GM12878 (cell line): ENCODE data around the gene USP15. TPM values are rescaled to one million over a fixed set of nuclear protein-coding genes. Genes with fewer than 3 reads are reported as not detected.
A peak's percentile ranks its signal among the peaks of the same experiment; 100 is the strongest.

Experiments used
- ATAC-seq: fragments of 200-7000 bp; cut with Tn5 transposase; 3 replicates; pipeline ENCODE4 v1.9.1; 2020; ENCODE audit warnings: mild to moderate bottlenecking, moderate library complexity
- BruUV-seq: library from RNA; stranded (reverse); fragments of 400-500 nt; replicated peaks from 2 replicates; lab custom pipeline; 2021; lab: Mats Ljungman, UMichigan
- CTCF ChIA-PET: fragments of 300-600 bp; sonication (Branson Sonifier 250); formaldehyde crosslinking; extraction: SDS; loops from one replicate; lab custom pipeline; 2021; ENCODE audit warnings: inconsistent platforms; lab: Yijun Ruan, JAX
- POLR2A ChIA-PET: fragments of 350-600 bp; formaldehyde crosslinking; extraction: SDS; loops from one replicate; lab custom pipeline; 2021; ENCODE audit warnings: inconsistent platforms; lab: Charles Lee
- RAD21 ChIA-PET: fragments of 300-600 bp; sonication (Branson Sonifier 250); formaldehyde crosslinking; loops from one replicate; lab custom pipeline; 2023; ENCODE audit warnings: antibody characterized with exemption; ENCODE audit not compliant: unreplicated experiment; lab: Charles Lee
- SMC1A ChIA-PET: fragments of 300-600 bp; sonication (Branson Sonifier 250); formaldehyde crosslinking; loops from one replicate; lab custom pipeline; 2023; ENCODE audit not compliant: unreplicated experiment, uncharacterized antibody; lab: Charles Lee
- DNase-seq: peaks from one replicate; pipeline ENCODE4 v3.0.0-alpha.2; 2011; ENCODE audit warnings: low read depth, low spot score
- FAIRE-seq: peaks from 3 replicates; lab custom pipeline; 2011; peaks lifted over from hg19 to GRCh38; lab: Jason Lieb, UNC
- H2AFZ ChIP-seq: 2 replicates; pipeline ENCODE4 v1.6.0; 2011; ENCODE audit warnings: low read depth, low read length, control low read depth; ENCODE audit not compliant: control insufficient read depth
- H3K27ac ChIP-seq: 2 replicates; pipeline ENCODE4 v1.5.1; 2011; ENCODE audit warnings: control low read depth; ENCODE audit not compliant: control insufficient read depth, insufficient read depth
- H3K27me3 ChIP-seq, 2 experiments: replicated peaks in 1 of 2; 2 replicates each; pipeline versions ENCODE4 v1.6.0 to v1.6.1; 2011; ENCODE audit warnings: low read length in 1 of 2; ENCODE audit not compliant: control insufficient read depth in 2 of 2, insufficient read depth in 2 of 2
- H3K36me3 ChIP-seq, 2 experiments: 2 replicates each; pipeline ENCODE4 v1.5.1; 2011; ENCODE audit warnings: low read length in 1 of 2; ENCODE audit not compliant: control insufficient read depth in 2 of 2, insufficient read depth in 2 of 2
- H3K4me1 ChIP-seq: 2 replicates; pipeline ENCODE4 v1.6.1; 2011; ENCODE audit warnings: mild to moderate bottlenecking, low read length, moderate library complexity, mixed read lengths; ENCODE audit not compliant: control insufficient read depth, insufficient read depth
- H3K4me2 ChIP-seq: 2 replicates; pipeline ENCODE4 v1.6.0; 2011; ENCODE audit warnings: control low read depth; ENCODE audit not compliant: control insufficient read depth, insufficient read depth
- H3K4me3 ChIP-seq: fragments of 200-600 bp; sonication (generic); 2 replicates; pipeline ENCODE4 v1.5.1; 2016
- H3K79me2 ChIP-seq: 2 replicates; pipeline ENCODE4 v1.6.0; 2011; ENCODE audit warnings: low read length; ENCODE audit not compliant: control insufficient read depth, insufficient read depth
- H3K9ac ChIP-seq: 2 replicates; pipeline ENCODE4 v1.8.0; 2011; ENCODE audit warnings: low read length, control low read depth, mixed read lengths; ENCODE audit not compliant: control insufficient read depth, insufficient read depth
- H3K9me3 ChIP-seq: replicated peaks from 3 replicates; pipeline ENCODE4 v1.5.1; 2011; ENCODE audit warnings: mild to moderate bottlenecking, low read length; ENCODE audit not compliant: control insufficient read depth, insufficient read depth
- H4K20me1 ChIP-seq: 2 replicates; pipeline ENCODE4 v1.6.0; 2011; ENCODE audit not compliant: control insufficient read depth, insufficient read depth
- ASH2L ChIP-seq: fragments of 300-600, 200-600 bp; sonication (generic); IDR thresholded peaks from 2 replicates; pipeline ENCODE4 v1.6.1; 2017; ENCODE audit warnings: low read depth, mild to moderate bottlenecking, borderline replicate concordance
- GATAD2B ChIP-seq: fragments of 450-650 bp; conservative IDR thresholded peaks from 2 replicates; pipeline ENCODE4 v1.6.1; 2017; ENCODE audit warnings: low read depth, mild to moderate bottlenecking, moderate library complexity
- HDAC2 ChIP-seq: fragments of 200-600 bp; sonication (generic); IDR thresholded peaks from 2 replicates; pipeline ENCODE4 v1.6.1; 2017
- HDAC6 ChIP-seq: fragments of 200-600 bp; sonication (generic); IDR thresholded peaks from one replicate; pipeline ENCODE4 v1.8.0; 2017; ENCODE audit warnings: antibody characterized with exemption; ENCODE audit not compliant: unreplicated experiment
- IRF4 ChIP-seq: IDR thresholded peaks from 2 replicates; pipeline ENCODE4 v1.6.1; 2011; ENCODE audit warnings: low read depth, low read length
- KLF5 ChIP-seq: fragments of 450-650 bp; IDR thresholded peaks from 2 replicates; pipeline ENCODE4 v1.6.1; 2014; ENCODE audit warnings: mild to moderate bottlenecking; ENCODE audit not compliant: partially characterized antibody
- MEF2B ChIP-seq: fragments of 450-650 bp; IDR thresholded peaks from 2 replicates; pipeline ENCODE4 v1.6.1; 2018; ENCODE audit warnings: mild to moderate bottlenecking, moderate library complexity; ENCODE audit not compliant: partially characterized antibody, poor library complexity, severe bottlenecking
- SPI1 ChIP-seq: IDR thresholded peaks from 2 replicates; pipeline ENCODE4 v1.6.1; 2011; ENCODE audit warnings: low read depth, mild to moderate bottlenecking, low read length, moderate library complexity, borderline replicate concordance; ENCODE audit not compliant: insufficient read depth
- TBL1XR1 ChIP-seq: IDR thresholded peaks from 2 replicates; pipeline ENCODE4 v1.6.1; 2012; ENCODE audit warnings: low read depth, low read length, improper control_type of control experiment
- WGBS: methylation state at CpG from one replicate; pipeline ENCODE4 v1.1.6; 2016; ENCODE audit warnings: low lambda C conversion rate; ENCODE audit not compliant: insufficient replicate concordance, insufficient coverage; ENCODE audit errors: missing lambda C conversion rate; 5-methylcytosine and 5-hydroxymethylcytosine counted together
- in situ Hi-C: fragments of 300-500 bp; cut with MboI; formaldehyde crosslinking; loops from 9 replicates; pipeline ENCODE4 v1.14.3; 2018; ENCODE audit warnings: mixed read lengths
- intact Hi-C: fragments of 100-400 bp; cut with micrococcal nuclease; formaldehyde crosslinking; loops from one replicate; pipeline ENCODE4 v1.14.2; 2022; ENCODE audit not compliant: unreplicated experiment
- polyA plus RNA-seq, 11 experiments: library from polyadenylated mRNA; depleted of rRNA in 4 of 11; unstranded in 6 of 11; stranded (reverse) in 5 of 11; fragments of >200 nt; fragmentation: Nextera tagmentation in 4 of 11; fragmentation: Illumina TruSeq in 1 of 11; extraction: Ambion mirVana in 4 of 11; extraction: Trizol in 1 of 11; gene quantifications; 1 replicate in 1 of 11; 2 replicates in 10 of 11; pipeline versions ENCODE4 v1.2.1 to v1.2.3, GENCODE V29; 2011 to 2016; ENCODE audit warnings: inconsistent platforms in 2 of 11, missing spikeins in 2 of 11, low read depth in 1 of 11
- total RNA-seq, 4 experiments: library from RNA; depleted of rRNA in 3 of 4; stranded (reverse); fragments of >200 nt in 3 of 4; fragmentation: Illumina TruSeq in 1 of 4; extraction: Trizol in 1 of 4; gene quantifications; 2 replicates each; pipeline versions ENCODE4 v1.2.1 to v1.2.3, GENCODE V29; 2013 to 2021

USP15 gene
- total and polyA plus RNA-seq, 10 of the 15 experiments (the other 5 are each of a cell fraction or from before 2014, with no cell fraction given): 57.6 to 101 (median 90.2) TPM

- no peak overlapping the region for H3K27ac ChIP-seq
- FAIRE-seq: no peak
- H2AFZ ChIP-seq: no peak overlapping the region
- ATAC-seq: peak; percentile 41
- no peak overlapping the region for H3K4me3 ChIP-seq
- H3K79me2 ChIP-seq: peaks cover 73% of the 10 kb centered on the region
- no peaks in the 10 kb centered on the region for H3K27me3 ChIP-seq
- ChIA-PET CTCF (no interaction called here), SMC1A (interaction anchor here (1.6 to 2.3 kb wide), 2 partner anchors 24 to 89 kb away, joined by 3 to 9 read pairs; no protein-coding TSS in a partner anchor), RAD21 (no interaction called here), POLR2A (no interaction called here)
- no peak for DNase-seq
- TF ChIP-seq SPI1 (peak; percentile 50; the same call in 1 of the 2 replicates), HDAC6 (no peak), MEF2B (peak; percentile 38)
- no peak overlapping the region for H3K9ac ChIP-seq
- H3K4me1 ChIP-seq: no peaks in the 10 kb centered on the region
- no peaks in the 10 kb centered on the region; the same call in 1 of the 2 replicates for H4K20me1 ChIP-seq
- intact Hi-C loops (no loop called here), in situ Hi-C loops (no loop called here)
- no TSS peak for BruUV-seq
- no peak overlapping the region for H3K4me2 ChIP-seq
- H3K9me3 ChIP-seq: peaks cover 17% of the 10 kb centered on the region
- peaks cover 9 to 17% of the 10 kb centered on the region in 2 experiments; a peak in 3 of 4 replicates for H3K36me3 ChIP-seq
- 96% methylated on average over 6 of the region's 6 CpGs for WGBS
These were observed 32.6 kb downstream of the USP15 start for GRCh38 chr12:62292761-62293344.

- no peak for TF ChIP-seq HDAC2
- no peak for TF ChIP-seq KLF5
- no peak for TF ChIP-seq MEF2B
- no peak for TF ChIP-seq IRF4
- TF ChIP-seq TBL1XR1: no peak
- TF ChIP-seq GATAD2B: no peak
- no peak for TF ChIP-seq ASH2L
- peaks cover 9 to 20% of the 10 kb centered on the region in 2 experiments for H3K36me3 ChIP-seq
- BruUV-seq: no TSS peak
- POLR2A ChIA-PET: no interaction called here
- H4K20me1 ChIP-seq: no peaks in the 10 kb centered on the region; the same call in 1 of the 2 replicates
- no peak overlapping the region for H3K9ac ChIP-seq
- no peak for DNase-seq
- peaks cover 14% of the 10 kb centered on the region for H3K9me3 ChIP-seq
- CTCF ChIA-PET: no interaction called here
- no peaks in the 10 kb centered on the region for H3K4me1 ChIP-seq
- no peak overlapping the region for H3K4me3 ChIP-seq
- WGBS: 100% methylated on average over 1 of the region's 1 CpG
- RAD21 ChIA-PET: no interaction called here
- in situ Hi-C loops (no loop called here), intact Hi-C loops (no loop called here)
- SMC1A ChIA-PET: no interaction called here
- peaks cover 63% of the 10 kb centered on the region for H3K79me2 ChIP-seq
- no peak for FAIRE-seq
- no peaks in the 10 kb centered on the region for H3K27me3 ChIP-seq
- H2AFZ ChIP-seq: no peak overlapping the region
- H3K27ac ChIP-seq: no peak overlapping the region
- ATAC-seq: no peak
- no peak overlapping the region for H3K4me2 ChIP-seq
These were observed 34.2 kb downstream of the USP15 start for GRCh38 chr12:62294378-62294777.
